ENCODE data around the gene LRFN5. TPM values are rescaled to one million over a fixed set of nuclear protein-coding genes. Genes with fewer than 3 reads are reported as not detected.

LRFN5 gene
- total and polyA plus RNA-seq, 2 experiments from 2014 or later: 0.54 TPM

- WGBS, 2 experiments (ENCODE audit: low coverage in 1 of 2, low lambda C conversion rate in 2 of 2, missing lambda C conversion rate in 2 of 2): 91 to 92% methylated on average over 2 of the region's 2 CpGs
- Histone ChIP-seq H3K4me1 (ENCODE audit: insufficient read depth) (no peaks in the 10 kb centered on the region), H3K9me2 (ENCODE audit: insufficient read depth) (no peaks in the 10 kb centered on the region), H3K36me3 (ENCODE audit: low read depth) (no peaks in the 10 kb centered on the region), H3K4me3 (no peak overlapping the region), H3F3A (ENCODE audit: insufficient read depth) (no peaks in the 10 kb centered on the region), H3K4me2 (ENCODE audit: unreplicated experiment) (no peak overlapping the region), H3K27me3 (replicated peaks; ENCODE audit: insufficient read depth) (no peaks in the 10 kb centered on the region), H3K27ac (no peak overlapping the region), H3K9me3 (ENCODE audit: low read depth) (no peaks in the 10 kb centered on the region), H2AFZ (no peak overlapping the region), H3K79me2 (ENCODE audit: insufficient read depth) (no peaks in the 10 kb centered on the region), H3K9ac (no peak overlapping the region), H4K20me1 (ENCODE audit: insufficient read depth) (no peaks in the 10 kb centered on the region)
- no peak for TF ChIP-seq EZH2 (IDR thresholded peaks at IDR 0.05; ENCODE audit: insufficient read depth, poor library complexity, severe bottlenecking)
- TF ChIP-seq EZH2phosphoT487 (IDR thresholded peaks at IDR 0.05; ENCODE audit: insufficient read depth, low read depth): no peak
- in situ Hi-C loops (cut with MboI): no loop called here
- DNase-seq: no peak
These were observed 306.7 kb downstream of the LRFN5 start for GRCh38 chr14:41913398-41913797.

GRCh38 chr14:41915732-41916131 lies 309.1 kb downstream of the LRFN5 start:
- in situ Hi-C loops (cut with MboI): no loop called here
- no peaks in the 10 kb centered on the region for H3K79me2 ChIP-seq (ENCODE audit: insufficient read depth)
- no peak overlapping the region for H2AFZ ChIP-seq
- no peak overlapping the region for H3K9ac ChIP-seq
- no peak overlapping the region for H3K4me2 ChIP-seq (ENCODE audit: unreplicated experiment)
- H3K9me2 ChIP-seq (ENCODE audit: insufficient read depth): no peaks in the 10 kb centered on the region
- H3K4me3 ChIP-seq: no peak overlapping the region
- no peak for TF ChIP-seq EZH2phosphoT487 (IDR thresholded peaks at IDR 0.05; ENCODE audit: insufficient read depth, low read depth)
- TF ChIP-seq EZH2 (IDR thresholded peaks at IDR 0.05; ENCODE audit: insufficient read depth, poor library complexity, severe bottlenecking): no peak
- no peaks in the 10 kb centered on the region for H3K9me3 ChIP-seq (ENCODE audit: low read depth)
- H3K36me3 ChIP-seq (ENCODE audit: low read depth): no peaks in the 10 kb centered on the region
- H3K27ac ChIP-seq: no peak overlapping the region
- no peaks in the 10 kb centered on the region for H3F3A ChIP-seq (ENCODE audit: insufficient read depth)
- H3K27me3 ChIP-seq (replicated peaks; ENCODE audit: insufficient read depth): no peaks in the 10 kb centered on the region
- H4K20me1 ChIP-seq (ENCODE audit: insufficient read depth): no peaks in the 10 kb centered on the region
- no peak for DNase-seq
- no peaks in the 10 kb centered on the region for H3K4me1 ChIP-seq (ENCODE audit: insufficient read depth)

GRCh38 chr14:41916313-41916712 lies 309.6 kb downstream of the LRFN5 start:
- in situ Hi-C loops (cut with MboI): no loop called here
- no peaks in the 10 kb centered on the region for H3K79me2 ChIP-seq (ENCODE audit: insufficient read depth)
- no peak for DNase-seq

GRCh38 chr14:41925409-41925808 lies 318.7 kb downstream of the LRFN5 start:
- H3F3A ChIP-seq (ENCODE audit: insufficient read depth): no peaks in the 10 kb centered on the region
- peak; percentile 36 for DNase-seq
- no peaks in the 10 kb centered on the region for H3K79me2 ChIP-seq (ENCODE audit: insufficient read depth)
- H3K4me1 ChIP-seq (ENCODE audit: insufficient read depth): no peaks in the 10 kb centered on the region
- no peaks in the 10 kb centered on the region for H3K9me2 ChIP-seq (ENCODE audit: insufficient read depth)
- in situ Hi-C loops (cut with MboI): no loop called here
- H3K27me3 ChIP-seq (replicated peaks; ENCODE audit: insufficient read depth): no peaks in the 10 kb centered on the region
- WGBS, 2 experiments (ENCODE audit: low coverage in 1 of 2, low lambda C conversion rate in 2 of 2, missing lambda C conversion rate in 2 of 2): 5 to 6% methylated on average over 2 of the region's 2 CpGs
- no peak for TF ChIP-seq EZH2phosphoT487 (IDR thresholded peaks at IDR 0.05; ENCODE audit: insufficient read depth, low read depth)
- TF ChIP-seq EZH2 (IDR thresholded peaks at IDR 0.05; ENCODE audit: insufficient read depth, poor library complexity, severe bottlenecking): no peak
- H2AFZ ChIP-seq: peak overlapping the region; percentile 14; the same call in 1 of the 2 replicates
- H3K4me3 ChIP-seq: no peak overlapping the region
- no peaks in the 10 kb centered on the region for H3K36me3 ChIP-seq (ENCODE audit: low read depth)
- H3K9ac ChIP-seq: no peak overlapping the region
- H3K27ac ChIP-seq: no peak overlapping the region
- H4K20me1 ChIP-seq (ENCODE audit: insufficient read depth): no peaks in the 10 kb centered on the region
- no peaks in the 10 kb centered on the region for H3K9me3 ChIP-seq (ENCODE audit: low read depth)
- H3K4me2 ChIP-seq (ENCODE audit: unreplicated experiment): no peak overlapping the region

More at GRCh38 chr14:41916313-41916712, 309.6 kb downstream of the LRFN5 start:
- H3K9me3 ChIP-seq (ENCODE audit: low read depth): no peaks in the 10 kb centered on the region
- H3K4me3 ChIP-seq: no peak overlapping the region
- H2AFZ ChIP-seq: no peak overlapping the region
- H3K9me2 ChIP-seq (ENCODE audit: insufficient read depth): no peaks in the 10 kb centered on the region
- no peaks in the 10 kb centered on the region for H4K20me1 ChIP-seq (ENCODE audit: insufficient read depth)
- H3K4me2 ChIP-seq (ENCODE audit: unreplicated experiment): no peak overlapping the region
- no peaks in the 10 kb centered on the region for H3K27me3 ChIP-seq (replicated peaks; ENCODE audit: insufficient read depth)
- no peaks in the 10 kb centered on the region for H3F3A ChIP-seq (ENCODE audit: insufficient read depth)
- H3K36me3 ChIP-seq (ENCODE audit: low read depth): no peaks in the 10 kb centered on the region
- H3K4me1 ChIP-seq (ENCODE audit: insufficient read depth): no peaks in the 10 kb centered on the region
- H3K9ac ChIP-seq: no peak overlapping the region
- TF ChIP-seq EZH2 (IDR thresholded peaks at IDR 0.05; ENCODE audit: insufficient read depth, poor library complexity, severe bottlenecking) (no peak), EZH2phosphoT487 (IDR thresholded peaks at IDR 0.05; ENCODE audit: insufficient read depth, low read depth) (no peak)
- H3K27ac ChIP-seq: no peak overlapping the region

- no peaks in the 10 kb centered on the region for H3K79me2 ChIP-seq (ENCODE audit: insufficient read depth)
- WGBS, 2 experiments (ENCODE audit: low coverage in 1 of 2, low lambda C conversion rate in 2 of 2, missing lambda C conversion rate in 2 of 2): 8 to 9% methylated on average over 7 of the region's 7 CpGs
- no peak overlapping the region for H3K4me3 ChIP-seq
- H3K9ac ChIP-seq: no peak overlapping the region
- no peak for DNase-seq
- in situ Hi-C loops (cut with MboI): no loop called here
- no peaks in the 10 kb centered on the region for H3K9me3 ChIP-seq (ENCODE audit: low read depth)
- no peak overlapping the region for H2AFZ ChIP-seq
- H3K4me2 ChIP-seq (ENCODE audit: unreplicated experiment): no peak overlapping the region
- H3K4me1 ChIP-seq (ENCODE audit: insufficient read depth): no peaks in the 10 kb centered on the region
- TF ChIP-seq EZH2 (IDR thresholded peaks at IDR 0.05; ENCODE audit: insufficient read depth, poor library complexity, severe bottlenecking): no peak
- no peak for TF ChIP-seq EZH2phosphoT487 (IDR thresholded peaks at IDR 0.05; ENCODE audit: insufficient read depth, low read depth)
- no peaks in the 10 kb centered on the region for H3K9me2 ChIP-seq (ENCODE audit: insufficient read depth)
- H3K27me3 ChIP-seq (replicated peaks; ENCODE audit: insufficient read depth): no peaks in the 10 kb centered on the region
- no peaks in the 10 kb centered on the region for H4K20me1 ChIP-seq (ENCODE audit: insufficient read depth)
- H3K36me3 ChIP-seq (ENCODE audit: low read depth): no peaks in the 10 kb centered on the region
- no peak overlapping the region for H3K27ac ChIP-seq
- no peaks in the 10 kb centered on the region for H3F3A ChIP-seq (ENCODE audit: insufficient read depth)
These were observed 343.9 kb downstream of the LRFN5 start for GRCh38 chr14:41950428-41951151.

Small RNA genes within 50 kb of the gene (small RNA-seq; reads per million reads assigned to genes)
- gene RF00322 (ENCODE audit: low read depth, low replicate concordance): not detected
